Measurements from ENCODE around the gene HMGN3. TPM values are rescaled to one million over a fixed set of nuclear protein-coding genes. Genes with fewer than 3 reads are reported as not detected.

HMGN3 gene
- total RNA-seq, 1 donor from 2014 or later: 30.8 TPM

- Mint-ChIP-seq H3K36me3 (ENCODE audit: low read depth) (peaks cover 15% of the 10 kb centered on the region), H3K4me3 (ENCODE audit: unreplicated experiment) (no peak overlapping the region), H3K4me1 (ENCODE audit: low read depth) (no peaks in the 10 kb centered on the region), H3K9me3 (ENCODE audit: low read depth) (no peaks in the 10 kb centered on the region), H3K27me3 (ENCODE audit: low read depth) (no peaks in the 10 kb centered on the region), H3K27ac (ENCODE audit: unreplicated experiment) (no peak overlapping the region)
- TF ChIP-seq CTCF (IDR thresholded peaks at IDR 0.05): no peak
- DNase-seq (ENCODE audit: low spot score): no peak
Observed at GRCh38 chr6:79201983-79202382, 32.5 kb downstream of the HMGN3 start.

- peak; percentile 36 for TF ChIP-seq CTCF (IDR thresholded peaks at IDR 0.05)
- no peaks in the 10 kb centered on the region for H3K27me3 Mint-ChIP-seq (ENCODE audit: low read depth)
Observed at GRCh38 chr6:79201143-79201542, 33.3 kb downstream of the HMGN3 start.

GRCh38 chr6:79196912-79197311 lies 37.6 kb downstream of the HMGN3 start:
- Mint-ChIP-seq H3K36me3 (ENCODE audit: low read depth) (no peaks in the 10 kb centered on the region), H3K4me1 (ENCODE audit: low read depth) (no peaks in the 10 kb centered on the region), H3K27ac (ENCODE audit: unreplicated experiment) (no peak overlapping the region), H3K4me3 (ENCODE audit: unreplicated experiment) (no peak overlapping the region), H3K9me3 (ENCODE audit: low read depth) (peaks cover 3% of the 10 kb centered on the region), H3K27me3 (ENCODE audit: low read depth) (no peaks in the 10 kb centered on the region)
- no peak for DNase-seq (ENCODE audit: low spot score)
- TF ChIP-seq CTCF (IDR thresholded peaks at IDR 0.05): no peak

More at GRCh38 chr6:79201143-79201542, 33.3 kb downstream of the HMGN3 start:
- Mint-ChIP-seq H3K4me3 (ENCODE audit: unreplicated experiment) (no peak overlapping the region), H3K9me3 (ENCODE audit: low read depth) (no peaks in the 10 kb centered on the region), H3K27ac (ENCODE audit: unreplicated experiment) (no peak overlapping the region), H3K4me1 (ENCODE audit: low read depth) (no peaks in the 10 kb centered on the region), H3K36me3 (ENCODE audit: low read depth) (peaks cover 13% of the 10 kb centered on the region)
- DNase-seq (ENCODE audit: low spot score): no peak

- DNase-seq (ENCODE audit: low spot score): no peak
- Mint-ChIP-seq H3K27me3 (ENCODE audit: low read depth) (no peaks in the 10 kb centered on the region), H3K9me3 (ENCODE audit: low read depth) (peaks cover 10% of the 10 kb centered on the region), H3K4me1 (ENCODE audit: low read depth) (peaks cover 5% of the 10 kb centered on the region), H3K27ac (ENCODE audit: unreplicated experiment) (no peak overlapping the region), H3K4me3 (ENCODE audit: unreplicated experiment) (no peak overlapping the region), H3K36me3 (ENCODE audit: low read depth) (no peaks in the 10 kb centered on the region)
- no peak for TF ChIP-seq CTCF (IDR thresholded peaks at IDR 0.05)
Observed at GRCh38 chr6:79193971-79194370, 40.5 kb downstream of the HMGN3 start.

GRCh38 chr6:79189760-79190350 lies 44.6 kb downstream of the HMGN3 start:
- Mint-ChIP-seq H3K4me3 (ENCODE audit: unreplicated experiment) (no peak overlapping the region), H3K27me3 (ENCODE audit: low read depth) (peaks cover 2% of the 10 kb centered on the region), H3K9me3 (ENCODE audit: low read depth) (peaks cover 10% of the 10 kb centered on the region), H3K27ac (ENCODE audit: unreplicated experiment) (no peak overlapping the region), H3K36me3 (ENCODE audit: low read depth) (no peaks in the 10 kb centered on the region), H3K4me1 (ENCODE audit: low read depth) (peaks cover 5% of the 10 kb centered on the region)
- DNase-seq (ENCODE audit: low spot score): no peak
- TF ChIP-seq CTCF (IDR thresholded peaks at IDR 0.05): no peak

Data from chondrocyte (in vitro differentiated cells).